IPS-18a (cell line): ENCODE data around the gene C16orf89.

Experiments used
- H3K27ac ChIP-seq: one replicate; pipeline ENCODE4 v1.5.1; 2013; ENCODE audit warnings: low read length
- H3K27me3 ChIP-seq: one replicate; pipeline ENCODE4 v1.6.1; 2013; ENCODE audit warnings: mild to moderate bottlenecking, low read length; ENCODE audit not compliant: control insufficient read depth, insufficient read depth
- H3K36me3 ChIP-seq: one replicate; pipeline ENCODE4 v1.6.1; 2013; ENCODE audit warnings: low read depth, low read length; ENCODE audit not compliant: control insufficient read depth
- H3K4me1 ChIP-seq: one replicate; pipeline ENCODE4 v1.6.1; 2013; ENCODE audit warnings: low read depth, low read length; ENCODE audit not compliant: control insufficient read depth
- H3K4me3 ChIP-seq: one replicate; pipeline ENCODE4 v1.5.1; 2013; ENCODE audit warnings: low read length
- H3K9ac ChIP-seq: one replicate; pipeline ENCODE4 v1.6.1; 2013; ENCODE audit warnings: mild to moderate bottlenecking, low read length, moderate library complexity
- H3K9me3 ChIP-seq: one replicate; pipeline ENCODE4 v1.6.1; 2013; ENCODE audit warnings: low read depth, low read length; ENCODE audit not compliant: control insufficient read depth

The C16orf89 gene

GRCh38 chr16:5006348-5007193 is 59.2 kb downstream of the C16orf89 start:
- no peak overlapping the region for H3K9ac ChIP-seq
- no peak overlapping the region for H3K27ac ChIP-seq
- H3K27me3 ChIP-seq: no peaks in the 10 kb centered on the region
- no peaks in the 10 kb centered on the region for H3K9me3 ChIP-seq
- no peaks in the 10 kb centered on the region for H3K4me1 ChIP-seq
- H3K4me3 ChIP-seq: no peak overlapping the region
- H3K36me3 ChIP-seq: no peaks in the 10 kb centered on the region

- Histone ChIP-seq H3K4me1 (no peaks in the 10 kb centered on the region), H3K9ac (no peak overlapping the region), H3K9me3 (no peaks in the 10 kb centered on the region), H3K36me3 (no peaks in the 10 kb centered on the region), H3K27ac (no peak overlapping the region), H3K27me3 (no peaks in the 10 kb centered on the region), H3K4me3 (no peak overlapping the region)
These were observed 59.8 kb downstream of the C16orf89 start for GRCh38 chr16:5005916-5006315.

GRCh38 chr16:5004311-5004710 is 61.4 kb downstream of the C16orf89 start:
- Histone ChIP-seq H3K4me1 (no peaks in the 10 kb centered on the region), H3K9me3 (no peaks in the 10 kb centered on the region), H3K4me3 (no peak overlapping the region), H3K9ac (no peak overlapping the region), H3K27ac (no peak overlapping the region), H3K36me3 (no peaks in the 10 kb centered on the region), H3K27me3 (no peaks in the 10 kb centered on the region)

- Histone ChIP-seq H3K27me3 (no peaks in the 10 kb centered on the region), H3K27ac (no peak overlapping the region), H3K9me3 (no peaks in the 10 kb centered on the region), H3K4me3 (no peak overlapping the region), H3K9ac (no peak overlapping the region), H3K4me1 (no peaks in the 10 kb centered on the region), H3K36me3 (no peaks in the 10 kb centered on the region)
These were observed 61.9 kb downstream of the C16orf89 start for GRCh38 chr16:5003828-5004227.

GRCh38 chr16:5003211-5003610 is 62.5 kb downstream of the C16orf89 start:
- Histone ChIP-seq H3K27me3 (no peaks in the 10 kb centered on the region), H3K4me1 (no peaks in the 10 kb centered on the region), H3K9me3 (no peaks in the 10 kb centered on the region), H3K9ac (no peak overlapping the region), H3K36me3 (no peaks in the 10 kb centered on the region), H3K4me3 (no peak overlapping the region), H3K27ac (no peak overlapping the region)

- Histone ChIP-seq H3K27me3 (no peaks in the 10 kb centered on the region), H3K36me3 (no peaks in the 10 kb centered on the region), H3K9ac (no peak overlapping the region), H3K27ac (no peak overlapping the region), H3K9me3 (no peaks in the 10 kb centered on the region), H3K4me3 (no peak overlapping the region), H3K4me1 (no peaks in the 10 kb centered on the region)
These were observed 63.0 kb downstream of the C16orf89 start for GRCh38 chr16:5002699-5003143.

GRCh38 chr16:5001986-5002385 is 63.8 kb downstream of the C16orf89 start:
- H3K9ac ChIP-seq: no peak overlapping the region
- H3K27ac ChIP-seq: no peak overlapping the region
- no peaks in the 10 kb centered on the region for H3K4me1 ChIP-seq
- H3K9me3 ChIP-seq: no peaks in the 10 kb centered on the region
- H3K36me3 ChIP-seq: no peaks in the 10 kb centered on the region
- no peaks in the 10 kb centered on the region for H3K27me3 ChIP-seq
- no peak overlapping the region for H3K4me3 ChIP-seq

GRCh38 chr16:5001571-5001970 is 64.2 kb downstream of the C16orf89 start:
- H3K9me3 ChIP-seq: no peaks in the 10 kb centered on the region
- H3K9ac ChIP-seq: no peak overlapping the region
- no peak overlapping the region for H3K4me3 ChIP-seq
- no peak overlapping the region for H3K27ac ChIP-seq
- H3K36me3 ChIP-seq: no peaks in the 10 kb centered on the region
- no peaks in the 10 kb centered on the region for H3K4me1 ChIP-seq
- H3K27me3 ChIP-seq: no peaks in the 10 kb centered on the region

GRCh38 chr16:5000573-5001001 is 65.2 kb downstream of the C16orf89 start:
- no peaks in the 10 kb centered on the region for H3K9me3 ChIP-seq
- no peaks in the 10 kb centered on the region for H3K27me3 ChIP-seq
- H3K36me3 ChIP-seq: no peaks in the 10 kb centered on the region
- H3K9ac ChIP-seq: no peak overlapping the region
- no peak overlapping the region for H3K27ac ChIP-seq
- no peaks in the 10 kb centered on the region for H3K4me1 ChIP-seq
- no peak overlapping the region for H3K4me3 ChIP-seq

GRCh38 chr16:4994719-4995434 is 70.9 kb downstream of the C16orf89 start:
- no peaks in the 10 kb centered on the region for H3K27me3 ChIP-seq

More at GRCh38 chr16:4994719-4995434, 70.9 kb downstream of the C16orf89 start:
- no peaks in the 10 kb centered on the region for H3K4me1 ChIP-seq
- H3K27ac ChIP-seq: no peak overlapping the region
- no peak overlapping the region for H3K9ac ChIP-seq
- H3K4me3 ChIP-seq: no peak overlapping the region
- H3K9me3 ChIP-seq: no peaks in the 10 kb centered on the region
- no peaks in the 10 kb centered on the region for H3K36me3 ChIP-seq
